Keratinocyte (primary cell): Measurements from ENCODE around the gene LONP2. TPM values are rescaled to one million over a fixed set of nuclear protein-coding genes. Genes with fewer than 3 reads are reported as not detected.

Experiments
- DNase-seq: peaks from one replicate; pipeline ENCODE4 v3.0.0-alpha.2; 2011; ENCODE audit warnings: low read depth, missing footprints, low spot score
- FAIRE-seq: peaks from 2 replicates; lab custom pipeline; 2011; peaks lifted over from hg19 to GRCh38; lab: Jason Lieb, UNC
- H2AFZ ChIP-seq: 2 replicates; pipeline ENCODE4 v1.6.0; 2012; ENCODE audit warnings: low read length, control low read depth, inconsistent platforms; ENCODE audit not compliant: control insufficient read depth
- H3K27ac ChIP-seq: 2 replicates; pipeline ENCODE4 v1.5.1; 2011; ENCODE audit warnings: low read length; ENCODE audit not compliant: control insufficient read depth, insufficient read depth
- H3K27me3 ChIP-seq: 3 replicates; pipeline ENCODE4 v1.6.0; 2011; ENCODE audit warnings: low read length; ENCODE audit not compliant: control insufficient read depth, insufficient read depth; ENCODE audit errors: extremely low read depth
- H3K36me3 ChIP-seq, 2 experiments: 2 replicates in 1 of 2; 3 replicates in 1 of 2; pipeline ENCODE4 v1.5.1; 2011; ENCODE audit warnings: low read length in 2 of 2, mild to moderate bottlenecking in 1 of 2; ENCODE audit not compliant: control insufficient read depth in 2 of 2, insufficient read depth in 2 of 2; ENCODE audit errors: extremely low read depth in 1 of 2
- H3K4me1 ChIP-seq: 3 replicates; pipeline ENCODE4 v1.5.1; 2011; ENCODE audit warnings: low read length; ENCODE audit not compliant: control insufficient read depth, insufficient read depth; ENCODE audit errors: extremely low read depth
- H3K4me2 ChIP-seq: 3 replicates; pipeline ENCODE4 v1.6.0; 2011; ENCODE audit warnings: low read depth, low read length; ENCODE audit not compliant: control insufficient read depth, insufficient read depth; ENCODE audit errors: extremely low read depth
- H3K4me3 ChIP-seq, 3 experiments: fragments of 200-600 bp in 1 of 3; sonication (generic) in 1 of 3; 2 replicates in 2 of 3; 3 replicates in 1 of 3; pipeline ENCODE4 v1.5.1; 2011 to 2016; ENCODE audit warnings: low read length in 3 of 3, mild to moderate bottlenecking in 3 of 3, control low read depth in 2 of 3, inconsistent platforms in 1 of 3, low read depth in 1 of 3, mixed read lengths in 1 of 3, mixed run types in 1 of 3, moderate library complexity in 1 of 3; ENCODE audit not compliant: control insufficient read depth in 2 of 3, insufficient read depth in 2 of 3; ENCODE audit errors: extremely low read depth in 1 of 3
- H3K79me2 ChIP-seq: 2 replicates; pipeline ENCODE4 v1.6.0; 2012; ENCODE audit warnings: low read length; ENCODE audit not compliant: control insufficient read depth, insufficient read depth
- H3K9ac ChIP-seq: 3 replicates; pipeline ENCODE4 v1.6.0; 2011; ENCODE audit warnings: low read length; ENCODE audit not compliant: control insufficient read depth, insufficient read depth; ENCODE audit errors: extremely low read depth
- H3K9me1 ChIP-seq: 3 replicates; pipeline ENCODE4 v1.6.0; 2011; ENCODE audit warnings: low read length; ENCODE audit not compliant: control insufficient read depth, insufficient read depth; ENCODE audit errors: extremely low read depth
- H3K9me3 ChIP-seq: 2 replicates; pipeline ENCODE4 v1.5.1; 2012; ENCODE audit warnings: low read depth, low read length; ENCODE audit not compliant: control insufficient read depth
- H4K20me1 ChIP-seq: 3 replicates; pipeline ENCODE4 v1.6.0; 2011; ENCODE audit warnings: low read length; ENCODE audit not compliant: control insufficient read depth, insufficient read depth; ENCODE audit errors: extremely low read depth
- EZH2 ChIP-seq: IDR thresholded peaks from one replicate; pipeline ENCODE4 v1.6.1; 2012; ENCODE audit warnings: inconsistent platforms, mild to moderate bottlenecking, low read length, moderate library complexity
- dilution Hi-C: fragments of 300-500 bp; cut with MboI; formaldehyde crosslinking; loops from one replicate; pipeline ENCODE4 v1.7.0; 2020; ENCODE audit warnings: low sequenced_read_pairs; ENCODE audit not compliant: extremely low pct_ligation_motif_present
- polyA plus RNA-seq, 5 experiments: library from polyadenylated mRNA; depleted of rRNA in 3 of 5; stranded (reverse) in 3 of 5; stranded (forward) in 1 of 5; unstranded in 1 of 5; fragments of >200 nt; gene quantifications; 1 replicate in 1 of 5; 2 replicates in 3 of 5; 3 replicates in 1 of 5; pipeline versions ENCODE4 v1.2.1 to v1.2.3, GENCODE V29; 2011 to 2012; ENCODE audit warnings: missing spikeins in 2 of 5, low read depth in 1 of 5, low replicate concordance in 1 of 5
- TF ChIP-seq, protein P1 (sequence below), 3 experiments: IDR thresholded peaks in 1 of 3; conservative IDR thresholded peaks in 1 of 3; optimal IDR thresholded peaks in 1 of 3; 2 replicates in 2 of 3; 3 replicates in 1 of 3; pipeline versions ENCODE3 to v1.5.1; 2011; ENCODE audit warnings: low read length in 3 of 3, mild to moderate bottlenecking in 3 of 3, moderate library complexity in 2 of 3, control low read depth in 1 of 3, inconsistent platforms in 1 of 3; ENCODE audit not compliant: insufficient read depth in 2 of 3; ENCODE audit errors: extremely low read depth in 1 of 3

The LONP2 gene
- polyA plus RNA-seq, 1 donor (not counting 4 experiments of a cell fraction or from before 2014, with no cell fraction given) = 49.4 TPM

DNA sequence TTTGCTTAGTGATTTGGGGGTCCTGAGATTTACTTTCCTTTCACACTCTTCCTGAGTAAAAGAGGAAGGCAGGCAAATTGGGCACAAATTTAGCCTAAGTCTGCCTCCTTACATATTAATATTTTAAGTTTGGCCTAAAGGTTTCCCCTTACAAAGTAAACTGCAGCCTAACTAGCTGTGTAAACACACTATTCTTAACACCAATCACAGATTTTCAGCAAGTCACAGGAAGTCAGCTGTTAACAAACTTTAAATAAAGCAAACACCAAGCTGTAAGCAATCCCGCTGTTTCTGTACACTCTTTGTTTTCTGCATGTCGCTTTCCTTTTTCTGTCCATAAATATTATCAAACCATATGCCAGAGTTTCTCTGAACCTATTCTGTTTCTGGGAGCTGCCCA is 48.4 kb downstream of the LONP2 start:
- Histone ChIP-seq H2AFZ (no peak overlapping the region), H3K9ac (no peak overlapping the region), H4K20me1 (no peaks in the 10 kb centered on the region), H3K4me3 (no peak overlapping the region), H3K36me3 (peaks cover 11 to 17% of the 10 kb centered on the region in 2 experiments), H3K79me2 (peaks cover 6% of the 10 kb centered on the region), H3K4me1 (peaks cover 36% of the 10 kb centered on the region), H3K9me1 (no peaks in the 10 kb centered on the region), H3K4me2 (peak overlapping the region; percentile 88), H3K9me3 (no peaks in the 10 kb centered on the region), H3K27ac (peak overlapping the region; percentile 79), H3K27me3 (no peaks in the 10 kb centered on the region)
- dilution Hi-C loops = no loop called here
- TF ChIP-seq, protein P1, sequence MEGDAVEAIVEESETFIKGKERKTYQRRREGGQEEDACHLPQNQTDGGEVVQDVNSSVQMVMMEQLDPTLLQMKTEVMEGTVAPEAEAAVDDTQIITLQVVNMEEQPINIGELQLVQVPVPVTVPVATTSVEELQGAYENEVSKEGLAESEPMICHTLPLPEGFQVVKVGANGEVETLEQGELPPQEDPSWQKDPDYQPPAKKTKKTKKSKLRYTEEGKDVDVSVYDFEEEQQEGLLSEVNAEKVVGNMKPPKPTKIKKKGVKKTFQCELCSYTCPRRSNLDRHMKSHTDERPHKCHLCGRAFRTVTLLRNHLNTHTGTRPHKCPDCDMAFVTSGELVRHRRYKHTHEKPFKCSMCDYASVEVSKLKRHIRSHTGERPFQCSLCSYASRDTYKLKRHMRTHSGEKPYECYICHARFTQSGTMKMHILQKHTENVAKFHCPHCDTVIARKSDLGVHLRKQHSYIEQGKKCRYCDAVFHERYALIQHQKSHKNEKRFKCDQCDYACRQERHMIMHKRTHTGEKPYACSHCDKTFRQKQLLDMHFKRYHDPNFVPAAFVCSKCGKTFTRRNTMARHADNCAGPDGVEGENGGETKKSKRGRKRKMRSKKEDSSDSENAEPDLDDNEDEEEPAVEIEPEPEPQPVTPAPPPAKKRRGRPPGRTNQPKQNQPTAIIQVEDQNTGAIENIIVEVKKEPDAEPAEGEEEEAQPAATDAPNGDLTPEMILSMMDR (optimal IDR thresholded peaks at IDR 0.05 in 1 of 3, IDR thresholded peaks at IDR 0.05 in 1 of 3, conservative IDR thresholded peaks at IDR 0.05 in 1 of 3; ENCODE audit: extremely low read depth in 1 of 3, insufficient read depth in 2 of 3, low read length in 3 of 3) = no peak
- TF ChIP-seq EZH2 = no peak
- DNase-seq = no peak
- FAIRE-seq = no peak

DNA sequence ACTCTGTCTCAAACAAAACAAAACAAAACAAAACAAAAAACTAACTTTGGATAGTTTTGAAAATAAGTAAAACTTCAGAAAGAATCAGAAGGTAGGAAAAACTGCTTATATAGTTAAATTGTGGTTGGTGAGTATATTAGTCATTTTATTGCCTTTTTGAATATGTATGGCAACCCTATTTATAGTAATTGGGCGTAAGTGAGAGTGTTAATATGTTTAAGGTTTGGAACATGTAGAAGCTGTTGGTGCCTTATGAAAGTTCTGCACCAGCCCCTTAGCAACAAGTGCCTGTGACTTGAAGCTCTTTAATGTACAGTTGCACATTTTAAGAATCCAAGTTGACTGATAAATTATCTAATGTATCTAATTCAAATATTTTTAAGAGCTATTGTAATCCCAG is 50.6 kb downstream of the LONP2 start:
- Histone ChIP-seq H3K79me2 (peaks cover 6% of the 10 kb centered on the region), H3K27me3 (no peaks in the 10 kb centered on the region), H3K9me1 (no peaks in the 10 kb centered on the region), H4K20me1 (no peaks in the 10 kb centered on the region), H2AFZ (no peak overlapping the region), H3K4me1 (peaks cover 36% of the 10 kb centered on the region), H3K27ac (peak overlapping the region; percentile 9), H3K9ac (no peak overlapping the region), H3K9me3 (no peaks in the 10 kb centered on the region), H3K4me2 (no peak overlapping the region), H3K36me3 (peaks cover 4 to 21% of the 10 kb centered on the region in 2 experiments), H3K4me3 (no peak overlapping the region)
- TF ChIP-seq, protein P1 (optimal IDR thresholded peaks at IDR 0.05 in 1 of 3, IDR thresholded peaks at IDR 0.05 in 1 of 3, conservative IDR thresholded peaks at IDR 0.05 in 1 of 3; ENCODE audit: extremely low read depth in 1 of 3, insufficient read depth in 2 of 3, low read length in 3 of 3) = no peak
- no peak for TF ChIP-seq EZH2
- FAIRE-seq (no peak), DNase-seq (no peak)
- dilution Hi-C loops = no loop called here
